ENCODE measurements around the gene GATD1.

Gene GATD1

GRCh38 chr11:763549-764321 is 13.6 kb downstream of the GATD1 start:
- no peak; the same call in 2 of the 3 replicates for ATAC-seq
- TF ChIP-seq ISL1 (CRISPR knock-in tag; IDR thresholded peaks at IDR 0.05): no peak

- TF ChIP-seq ZFP3 (CRISPR knock-in tag; IDR thresholded peaks at IDR 0.05) (no peak), TSHZ2 (CRISPR knock-in tag; IDR thresholded peaks at IDR 0.05) (no peak), TCF4 (CRISPR knock-in tag; IDR thresholded peaks at IDR 0.05; ENCODE audit: borderline replicate concordance) (no peak), ESRRG (CRISPR knock-in tag; IDR thresholded peaks at IDR 0.05) (no peak), ZNF8 (CRISPR knock-in tag; IDR thresholded peaks at IDR 0.05) (no peak), SNAI2 (CRISPR knock-in tag; IDR thresholded peaks at IDR 0.05) (no peak), ZNF565 (CRISPR knock-in tag; conservative IDR thresholded peaks at IDR 0.05; ENCODE audit: low read depth) (no peak), POU6F1 (CRISPR knock-in tag; IDR thresholded peaks at IDR 0.05; ENCODE audit: borderline replicate concordance, low read depth) (no peak), PPARA (CRISPR knock-in tag; IDR thresholded peaks at IDR 0.05; ENCODE audit: borderline replicate concordance) (no peak), RARB (CRISPR knock-in tag; IDR thresholded peaks at IDR 0.05) (no peak), ISL1 (CRISPR knock-in tag; IDR thresholded peaks at IDR 0.05) (no peak), CSDC2 (CRISPR knock-in tag; IDR thresholded peaks at IDR 0.05) (no peak), OSR1 (CRISPR knock-in tag; IDR thresholded peaks at IDR 0.05) (no peak), ZC3H10 (CRISPR knock-in tag; IDR thresholded peaks at IDR 0.05) (no peak), GLIS3 (CRISPR knock-in tag; IDR thresholded peaks at IDR 0.05) (no peak), TOX (CRISPR knock-in tag; IDR thresholded peaks at IDR 0.05; ENCODE audit: borderline replicate concordance) (no peak), ZNF70 (CRISPR knock-in tag; IDR thresholded peaks at IDR 0.05) (no peak), CSRNP3 (CRISPR knock-in tag; IDR thresholded peaks at IDR 0.05) (no peak), BACH2 (CRISPR knock-in tag; IDR thresholded peaks at IDR 0.05; ENCODE audit: borderline replicate concordance) (no peak), ZFP30 (CRISPR knock-in tag; IDR thresholded peaks at IDR 0.05) (no peak)
- ATAC-seq: no peak
Measured at GRCh38 chr11:763073-763463, 14.2 kb downstream of the GATD1 start.

- ATAC-seq: peak; percentile 47
- TF ChIP-seq TOX (CRISPR knock-in tag; IDR thresholded peaks at IDR 0.05; ENCODE audit: borderline replicate concordance): no peak
- TF ChIP-seq CREB5 (CRISPR knock-in tag; IDR thresholded peaks at IDR 0.05; ENCODE audit: low read depth): peak; percentile 27; the same call in 1 of the 2 replicates
- TF ChIP-seq PATZ1 (CRISPR knock-in tag; IDR thresholded peaks at IDR 0.05; ENCODE audit: borderline replicate concordance): no peak
- TF ChIP-seq CSRNP3 (CRISPR knock-in tag; IDR thresholded peaks at IDR 0.05): no peak
- TF ChIP-seq ZNF8 (CRISPR knock-in tag; IDR thresholded peaks at IDR 0.05): no peak
- TF ChIP-seq RARB (CRISPR knock-in tag; IDR thresholded peaks at IDR 0.05): no peak
- TF ChIP-seq OSR1 (CRISPR knock-in tag; IDR thresholded peaks at IDR 0.05): no peak
- no peak for TF ChIP-seq TCF4 (CRISPR knock-in tag; IDR thresholded peaks at IDR 0.05; ENCODE audit: borderline replicate concordance)
- TF ChIP-seq TSHZ2 (CRISPR knock-in tag; IDR thresholded peaks at IDR 0.05): no peak
- TF ChIP-seq ARNTL (CRISPR knock-in tag; IDR thresholded peaks at IDR 0.05; ENCODE audit: borderline replicate concordance, low read depth): no peak
- TF ChIP-seq ZNF70 (CRISPR knock-in tag; IDR thresholded peaks at IDR 0.05): peak; percentile 92
- TF ChIP-seq ZC3H10 (CRISPR knock-in tag; IDR thresholded peaks at IDR 0.05): no peak
- TF ChIP-seq ZFP30 (CRISPR knock-in tag; IDR thresholded peaks at IDR 0.05): no peak
Measured at GRCh38 chr11:762421-763072, 14.7 kb downstream of the GATD1 start.

Data from SK-N-SH treated with all-trans-retinoic acid at 6 μM for 48 hours (cell line).